Activated T-cell treated with anti-CD3 and anti-CD28 coated beads, Interleukin-2, amount 50 U/mL, for 1 hour (primary cell): ENCODE data around the gene TTC7B.

Experiments used
- DNase-seq: peaks from one replicate; pipeline ENCODE4 v3.0.0-alpha.2; 2020

TTC7B gene

DNA sequence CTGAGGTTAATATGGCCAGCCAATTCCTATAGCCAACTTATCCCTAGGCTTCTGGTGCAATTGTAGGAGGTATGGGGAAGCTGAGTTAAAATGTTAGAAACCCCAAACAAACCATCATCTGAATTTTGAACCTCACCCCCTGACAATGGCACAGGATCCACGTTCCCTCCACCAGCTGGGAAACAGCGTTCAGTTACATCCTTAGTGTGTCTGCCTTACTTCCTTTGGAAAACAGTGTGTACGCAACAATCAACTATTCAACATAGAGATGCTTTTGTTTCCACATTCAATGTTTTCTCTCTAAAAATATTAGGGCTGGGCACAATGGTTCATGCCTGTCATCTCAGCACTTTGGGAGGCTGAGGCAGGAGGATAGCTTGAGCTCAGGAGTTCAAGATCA, 203.4 kb downstream of the TTC7B start:
- no peak for DNase-seq

DNA sequence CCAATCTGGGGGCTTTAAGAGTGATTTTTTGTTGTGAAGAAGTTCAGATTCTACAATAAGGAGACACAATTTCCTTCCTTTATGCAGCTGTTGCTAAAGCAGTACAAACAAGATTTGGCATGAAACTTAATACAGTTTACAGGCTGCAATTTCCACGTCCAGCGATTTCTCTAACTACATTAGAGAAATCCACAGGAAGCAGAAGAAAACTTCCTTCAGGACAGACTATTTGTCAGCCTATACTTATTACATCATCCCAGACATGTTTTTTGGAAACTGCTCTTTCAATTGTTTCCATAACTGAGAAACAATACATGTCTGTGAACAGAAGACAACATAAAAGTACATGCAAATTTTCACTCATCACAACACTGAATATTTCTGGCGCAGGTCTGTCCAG, 204.3 kb downstream of the TTC7B start:
- DNase-seq = no peak

DNA sequence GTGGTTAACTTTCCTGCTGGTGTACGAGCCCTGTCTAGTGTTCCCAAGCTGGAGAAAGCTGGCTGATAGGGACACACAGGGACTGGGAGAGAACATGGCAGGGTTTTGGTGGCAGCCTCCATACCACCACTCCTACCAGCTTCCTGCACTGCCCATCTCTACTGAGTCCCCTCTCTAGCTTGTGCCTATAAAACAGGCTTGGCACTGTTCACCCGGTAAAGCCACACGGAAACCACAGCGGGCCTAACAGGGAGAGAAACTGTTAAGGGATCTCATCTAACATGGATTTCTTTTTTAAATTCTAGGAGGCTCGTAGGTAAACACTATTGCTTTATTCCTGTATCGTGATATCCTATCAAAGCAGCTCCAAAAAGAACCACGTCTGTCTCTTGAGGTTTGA, 204.7 kb downstream of the TTC7B start:
- no peak for DNase-seq

DNA sequence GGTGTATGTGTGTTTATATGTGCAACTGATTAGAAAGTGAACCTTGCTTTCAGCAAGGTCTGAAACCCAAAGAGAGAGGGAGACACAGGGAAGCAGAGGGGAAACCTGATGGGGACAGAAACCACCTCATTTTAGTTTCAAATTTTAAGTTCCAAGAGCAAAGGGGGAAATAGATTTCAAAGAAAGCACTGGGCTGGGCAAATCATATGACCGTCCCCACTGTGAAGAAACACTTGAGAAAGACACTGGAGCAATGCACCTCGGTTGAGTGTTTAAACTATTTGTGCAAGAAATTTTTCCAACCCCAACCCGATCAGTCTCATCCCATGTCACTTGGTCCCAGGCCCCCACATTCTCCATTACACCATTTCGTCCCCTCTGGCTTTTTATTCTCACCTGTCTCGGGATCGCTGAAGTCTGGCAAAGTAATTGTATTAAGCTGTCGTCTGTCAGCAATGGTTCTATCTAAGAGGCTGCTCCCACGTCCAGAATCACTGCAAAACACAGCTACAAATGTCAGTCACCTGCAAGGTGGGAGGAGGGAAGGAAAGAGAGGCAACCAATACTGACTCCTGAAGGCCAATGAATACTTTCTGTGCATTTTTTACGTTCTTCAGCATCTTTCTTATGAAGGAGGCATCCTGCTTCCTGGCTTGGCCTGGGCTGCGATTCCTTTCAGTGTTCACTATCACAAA, 205.7 kb downstream of the TTC7B start:
- no peak for DNase-seq

DNA sequence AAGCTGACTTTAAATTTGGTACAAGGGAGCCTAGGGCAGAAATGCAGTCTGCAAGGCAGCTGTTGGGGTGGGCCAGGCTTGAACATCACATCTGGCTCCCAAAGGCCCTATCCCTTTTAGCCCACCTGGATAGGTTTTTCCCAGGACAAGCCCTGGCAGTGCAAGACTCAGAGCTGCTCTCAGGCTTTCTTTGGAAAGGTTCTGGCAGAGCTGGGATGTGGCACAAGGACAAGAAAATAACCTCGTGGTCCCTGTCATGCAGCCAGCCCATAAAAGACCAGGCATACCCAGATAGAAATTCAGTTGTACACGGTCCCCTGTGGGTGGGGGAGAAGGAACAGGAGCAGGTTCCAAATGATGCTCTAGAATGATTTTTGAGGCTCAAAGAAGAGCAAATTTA, 206.9 kb downstream of the TTC7B start:
- DNase-seq = no peak

DNA sequence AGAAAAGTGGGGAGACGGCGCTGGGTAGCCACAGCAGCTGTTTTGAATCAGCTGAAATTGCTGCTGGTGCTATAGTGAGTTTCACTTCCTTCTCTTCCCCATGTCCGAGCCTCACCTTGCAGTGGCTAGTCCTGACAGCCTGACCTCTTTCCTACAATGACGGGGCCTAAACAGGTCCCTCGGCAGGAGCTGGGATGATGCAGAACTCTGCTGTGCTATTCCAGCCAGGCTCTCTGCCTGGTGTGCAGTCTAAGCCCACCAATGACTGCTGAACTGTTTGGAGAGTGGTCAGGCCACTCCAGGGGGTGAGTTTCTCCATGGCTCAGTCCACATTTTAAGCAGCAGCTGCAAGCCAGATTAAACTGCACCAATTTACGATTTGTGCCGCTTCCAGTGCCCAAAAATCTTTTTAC, 207.3 kb downstream of the TTC7B start:
- no peak for DNase-seq

DNA sequence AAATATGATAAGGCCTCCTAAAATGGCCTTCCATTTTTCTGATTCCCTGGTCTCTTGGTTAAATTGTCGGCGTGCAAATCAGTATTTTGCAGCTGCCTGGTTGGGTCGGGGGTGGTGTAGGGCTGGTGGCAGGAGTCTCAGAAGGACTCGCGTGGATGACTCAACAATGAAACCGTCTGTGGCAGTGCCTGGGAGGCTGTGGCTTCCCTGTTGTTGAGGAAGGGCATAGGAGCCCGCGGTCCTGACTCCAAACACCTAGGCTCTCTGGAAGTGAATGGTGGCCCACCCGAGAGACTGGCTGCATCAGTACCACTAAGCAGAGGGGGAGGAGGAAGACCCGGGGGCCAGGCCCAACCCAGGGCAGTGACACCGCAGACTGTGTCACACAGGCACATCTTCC, 207.9 kb downstream of the TTC7B start:
- no peak for DNase-seq

DNA sequence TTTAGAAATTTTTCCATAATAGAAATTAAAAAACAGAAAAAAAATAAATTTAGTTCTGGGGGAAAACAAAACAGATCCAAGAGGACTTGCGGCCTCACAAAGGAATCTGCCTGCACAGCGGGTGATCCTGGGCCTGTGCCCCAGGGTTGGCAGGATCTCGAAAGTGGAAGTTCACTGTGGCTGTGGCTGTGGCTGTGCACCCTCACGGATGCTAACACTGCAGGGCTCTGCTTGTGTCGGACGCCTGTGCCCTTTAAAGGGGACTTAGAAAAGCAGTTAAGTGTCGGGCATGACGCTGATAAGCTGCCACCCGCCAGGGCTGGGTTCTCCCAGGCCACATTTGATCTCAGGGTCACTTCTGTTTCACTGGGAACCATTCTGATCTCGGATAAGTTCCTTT, 209.1 kb downstream of the TTC7B start:
- no peak for DNase-seq

DNA sequence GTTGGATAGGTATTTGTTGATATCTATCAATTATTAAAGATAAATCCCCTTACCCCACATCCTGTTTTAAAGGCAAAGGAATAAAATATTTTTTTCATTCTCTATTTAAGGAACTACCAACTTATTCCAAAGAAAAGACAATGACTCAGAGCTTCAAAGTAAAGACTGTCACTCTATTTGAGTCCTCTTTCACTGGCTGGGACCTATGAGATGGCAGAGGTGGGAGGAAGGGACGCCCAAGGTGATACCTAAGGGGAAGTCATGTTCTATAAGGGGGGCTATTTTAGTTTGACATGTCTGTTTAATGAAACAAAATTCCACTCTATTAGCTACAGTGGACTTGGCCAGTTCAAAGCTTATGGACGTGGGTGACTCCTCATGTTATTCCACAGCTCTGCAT, 209.8 kb downstream of the TTC7B start:
- DNase-seq = no peak

DNA sequence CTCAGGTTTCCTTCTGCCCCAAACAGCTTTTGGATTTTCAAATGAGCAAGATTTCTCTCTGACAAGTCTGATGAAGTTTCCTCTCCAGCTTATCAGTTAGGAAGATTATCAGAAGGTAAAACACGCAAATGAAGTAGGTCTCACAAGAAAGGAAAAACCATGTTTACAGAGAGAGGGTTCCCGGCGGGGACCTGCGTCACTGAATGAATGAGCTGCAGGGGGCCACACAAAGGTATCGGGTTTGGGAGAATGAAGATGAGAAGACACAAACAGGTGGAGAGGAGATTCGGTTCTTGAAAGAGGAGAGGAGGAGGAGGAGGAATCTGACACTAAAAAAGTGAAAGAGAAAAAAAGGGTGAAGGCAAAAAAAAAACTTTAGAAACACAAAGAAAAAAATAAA, 210.8 kb downstream of the TTC7B start:
- no peak for DNase-seq

DNA sequence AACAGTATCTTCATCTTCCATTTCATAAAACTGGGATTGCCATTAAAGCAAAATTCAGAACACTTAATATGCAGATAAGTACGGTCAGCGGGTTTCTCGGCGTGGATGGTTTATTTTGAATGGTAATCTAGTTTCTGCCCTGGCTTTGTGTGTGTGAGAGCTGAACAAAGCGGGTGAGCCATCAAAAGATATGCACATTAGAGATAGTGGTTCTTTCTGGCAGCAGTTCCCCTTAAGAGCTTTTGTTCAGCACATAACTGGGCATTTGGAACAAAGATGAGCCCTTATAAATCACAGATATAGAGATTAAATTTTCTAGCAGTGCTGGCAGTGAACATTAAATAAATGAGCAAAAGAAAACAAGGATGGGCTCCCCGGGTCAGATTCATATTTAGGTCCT, 211.9 kb downstream of the TTC7B start:
- DNase-seq = no peak

DNA sequence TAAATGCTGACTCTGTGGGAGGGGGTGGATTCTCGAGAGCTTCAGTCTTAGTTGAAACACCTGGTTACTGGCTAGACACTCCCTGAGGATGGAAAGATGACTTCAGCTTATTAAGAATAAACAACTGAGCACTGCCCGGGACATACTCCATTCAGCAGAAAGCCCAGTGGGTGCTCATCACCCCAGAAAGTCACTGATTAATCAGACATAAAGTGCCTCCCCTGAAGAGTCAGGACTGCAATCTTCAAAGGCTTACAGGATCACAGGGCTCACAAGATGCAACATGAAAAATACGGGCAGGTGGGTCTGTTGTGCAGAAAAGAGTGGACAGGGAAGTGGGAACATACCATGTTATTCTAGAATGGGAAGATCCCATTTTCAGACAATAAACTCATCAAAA, 212.4 kb downstream of the TTC7B start:
- DNase-seq = no peak

DNA sequence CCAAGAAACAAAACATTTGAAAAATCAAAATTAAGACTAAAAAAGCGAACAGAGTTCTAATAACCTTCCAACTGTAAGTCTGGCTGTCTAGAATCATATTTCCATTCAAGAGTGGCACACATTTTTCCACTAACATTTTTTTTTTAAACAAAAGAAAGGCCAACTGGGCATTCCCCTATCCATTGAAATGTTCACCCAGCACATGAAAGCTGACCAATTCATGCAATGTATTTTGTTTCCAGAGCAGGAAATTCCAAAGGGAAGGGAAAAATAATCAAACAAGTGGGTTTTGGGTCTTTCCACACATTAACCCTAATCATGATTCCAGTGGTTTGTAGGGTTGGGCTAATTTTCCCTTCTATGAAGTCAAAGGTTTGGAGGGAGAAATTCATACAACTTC, 212.9 kb downstream of the TTC7B start:
- DNase-seq = no peak

DNA sequence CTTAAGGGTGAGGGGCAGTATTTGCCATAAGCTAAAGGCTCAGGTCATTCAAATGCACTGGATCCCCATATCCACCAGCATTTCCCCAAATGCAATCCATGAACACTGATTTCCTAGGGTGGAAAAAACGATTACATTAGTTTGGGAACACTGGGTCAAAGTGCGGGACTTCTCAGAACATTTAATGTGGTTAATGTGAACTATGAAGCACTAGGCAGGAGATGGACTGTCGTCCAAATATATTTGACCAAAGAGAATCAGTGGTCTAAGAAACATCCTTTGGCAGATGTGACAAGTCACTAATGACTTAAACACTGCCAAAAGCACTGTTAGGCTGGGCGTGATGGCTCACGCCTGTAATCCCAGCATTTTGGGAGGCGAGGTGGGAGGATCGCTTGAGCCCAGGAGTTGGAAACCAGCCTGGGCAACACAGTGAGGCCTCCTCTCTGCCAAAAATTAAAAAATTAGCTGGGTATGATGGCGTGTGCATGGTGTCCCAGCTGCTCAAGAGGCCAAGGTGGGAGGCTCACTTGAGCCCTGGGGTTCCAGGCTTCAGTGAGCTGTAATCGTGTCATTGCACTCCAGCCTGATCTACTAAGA, 214.0 kb downstream of the TTC7B start:
- DNase-seq = no peak

DNA sequence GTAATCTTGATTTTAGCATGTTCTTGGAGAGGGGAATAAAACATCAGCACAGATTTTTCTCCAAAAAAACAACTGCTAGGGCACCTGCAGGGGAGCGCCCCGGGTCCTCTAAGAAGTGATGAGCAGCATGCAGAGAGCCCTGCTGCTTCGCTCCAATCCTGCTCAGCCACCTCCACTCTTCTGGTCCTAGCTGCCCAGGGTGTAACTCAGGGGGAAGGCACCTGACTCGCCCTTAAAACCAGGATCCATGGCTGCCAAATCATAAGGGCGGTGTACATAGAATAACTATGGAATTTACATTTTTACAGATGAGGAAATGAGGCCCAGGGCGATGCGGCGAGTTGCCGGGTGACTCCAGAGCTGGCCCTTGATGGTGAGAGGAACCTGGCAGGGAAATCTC, 214.7 kb downstream of the TTC7B start:
- DNase-seq = no peak

DNA sequence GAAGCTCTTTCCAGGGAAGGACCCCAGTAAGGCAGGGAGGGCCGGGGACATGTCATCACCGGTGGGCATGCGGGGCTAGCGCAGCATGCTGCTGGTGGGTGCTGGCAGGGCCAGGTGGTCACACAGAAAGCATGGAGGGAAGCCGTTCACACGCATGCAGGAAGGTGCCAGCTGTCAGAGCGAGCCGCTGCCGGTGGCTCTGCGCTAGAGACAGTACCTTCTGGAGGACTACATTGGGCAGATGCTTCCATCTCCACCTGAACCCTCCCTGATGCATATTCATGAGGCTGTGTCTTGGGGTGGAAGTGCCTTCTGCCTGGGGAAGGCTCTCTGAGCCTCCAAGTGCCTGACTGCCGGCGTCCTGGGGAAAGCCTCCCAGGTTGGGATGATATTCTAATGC, 215.6 kb downstream of the TTC7B start:
- no peak for DNase-seq

DNA sequence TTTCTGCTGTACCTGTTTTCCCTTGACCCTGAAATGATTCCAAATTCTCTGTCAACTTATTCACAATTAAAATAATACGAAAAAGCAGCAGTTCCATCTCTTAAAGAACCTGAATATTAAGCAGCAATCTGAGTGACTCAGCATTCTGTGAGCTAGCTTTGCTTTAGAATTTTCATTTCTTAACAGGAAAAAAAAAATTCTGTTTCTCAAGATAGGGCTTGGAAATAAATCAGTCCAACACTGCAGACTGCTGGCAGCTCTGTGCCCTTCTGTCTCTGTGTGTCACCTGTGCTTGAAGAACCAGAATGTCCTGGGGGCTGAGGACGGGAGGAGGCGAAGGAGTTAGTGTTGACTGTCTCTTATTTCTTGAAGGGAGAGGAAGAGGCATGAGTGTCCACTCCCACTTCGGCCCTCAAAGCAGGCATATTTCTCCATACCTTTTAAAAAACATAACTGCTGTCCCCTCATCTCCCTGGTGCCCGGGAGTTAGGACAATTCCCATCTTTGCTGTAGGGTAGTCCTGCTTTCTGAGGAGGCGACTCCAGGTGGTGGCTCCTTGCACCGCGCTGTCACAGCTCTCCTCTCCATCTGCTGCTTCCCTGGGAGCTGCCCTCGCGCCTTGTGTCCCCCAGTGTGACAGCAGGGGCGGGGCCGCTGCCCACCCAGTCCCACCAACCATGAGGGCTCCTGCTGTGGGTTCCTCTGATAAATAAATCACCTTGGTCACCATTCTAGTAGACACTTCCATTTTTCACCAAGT, 216.3 kb downstream of the TTC7B start:
- DNase-seq = no peak

DNA sequence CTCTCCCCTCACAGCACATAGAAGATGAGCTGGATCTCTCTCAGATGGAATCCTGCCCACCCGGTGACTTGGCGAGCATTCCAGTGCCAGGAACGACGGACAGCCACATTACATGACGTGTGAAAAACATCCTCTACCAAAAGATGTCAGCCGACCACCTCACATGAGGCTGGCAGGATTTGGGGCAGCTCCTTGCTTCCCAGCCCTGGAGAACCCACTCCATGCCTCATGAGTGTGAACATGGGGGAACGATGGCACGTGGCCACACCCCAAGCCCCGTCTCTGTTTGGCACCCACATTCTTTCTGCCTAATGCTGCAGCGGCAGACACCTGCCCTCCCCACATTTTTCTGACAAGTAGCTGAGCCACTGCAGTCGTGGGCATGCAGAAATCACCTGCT, 216.9 kb downstream of the TTC7B start:
- DNase-seq = no peak

DNA sequence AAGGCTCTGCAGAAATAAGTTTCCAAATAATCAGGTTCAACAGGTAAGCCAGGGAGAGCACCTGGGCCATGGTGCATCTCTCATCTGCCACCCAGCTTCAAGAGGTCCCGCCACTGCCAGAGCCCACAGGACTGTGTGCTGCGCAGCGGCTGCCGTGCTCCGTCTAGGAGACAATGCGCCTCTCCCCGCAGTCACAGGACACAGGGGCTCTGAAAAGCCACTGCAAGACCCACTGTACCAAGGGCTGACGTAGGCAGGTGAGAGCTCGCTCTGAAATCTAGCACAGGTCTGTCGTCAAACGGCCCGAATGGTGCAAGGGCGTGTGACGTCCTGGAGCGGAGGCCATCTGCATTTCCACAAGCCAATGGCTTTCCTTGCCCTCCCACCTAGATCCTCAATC, 218.3 kb downstream of the TTC7B start:
- no peak for DNase-seq

DNA sequence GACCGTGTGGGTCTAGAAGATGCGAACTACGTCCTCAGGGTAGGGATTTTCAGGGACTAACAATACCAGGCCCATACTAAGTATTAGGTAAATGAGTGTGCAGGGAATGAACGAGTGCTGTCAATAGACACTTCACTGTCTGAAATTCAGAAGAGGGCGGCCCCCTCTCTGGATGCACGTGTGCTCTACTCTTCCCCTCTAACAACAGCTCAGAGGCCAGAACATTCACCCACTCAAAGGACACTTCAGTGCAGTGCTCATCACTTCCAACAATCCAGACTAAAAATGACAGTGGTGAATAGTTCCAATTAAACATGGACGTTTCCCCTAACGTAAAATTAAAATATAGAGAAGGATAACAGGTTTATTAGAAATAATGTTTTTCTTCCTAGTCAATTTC, 219.5 kb downstream of the TTC7B start:
- DNase-seq = no peak

DNA sequence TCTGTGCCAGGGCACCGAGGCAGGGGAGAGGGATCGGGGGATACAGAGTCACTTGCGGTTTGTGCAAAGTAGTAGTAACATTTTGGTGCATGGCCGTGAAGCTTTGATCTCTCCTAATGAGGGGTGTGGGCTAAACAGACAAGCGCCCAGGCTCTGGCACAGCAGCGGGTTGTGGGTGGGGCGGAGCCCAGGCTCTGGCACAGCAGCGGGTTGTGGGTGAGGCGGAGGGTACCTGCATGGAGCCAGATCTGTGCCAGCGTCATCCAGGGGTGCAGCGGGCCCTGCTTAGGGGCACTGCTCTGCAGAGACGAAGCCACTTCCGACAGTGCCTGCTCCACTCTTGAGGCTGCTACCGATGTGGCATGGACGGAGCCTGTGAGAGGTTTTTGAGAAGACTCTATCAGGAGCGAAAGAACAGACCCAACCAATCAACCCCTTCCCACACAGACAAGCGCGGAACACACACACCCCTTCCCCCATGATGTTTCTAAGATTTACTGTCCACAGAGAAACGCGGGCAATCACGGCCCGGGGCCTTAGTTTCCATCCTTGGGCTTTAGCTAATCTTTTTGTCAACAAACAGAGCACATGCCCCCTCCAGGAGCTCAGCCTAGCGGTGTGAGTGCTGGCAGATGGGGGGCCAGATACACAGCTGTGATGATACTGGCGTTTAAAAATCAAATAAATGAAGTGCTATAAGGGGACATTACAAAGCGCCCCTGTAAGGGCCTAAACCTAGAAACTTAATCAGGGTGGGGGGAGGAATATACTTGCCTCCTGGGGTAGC, 222.8 kb downstream of the TTC7B start:
- no peak for DNase-seq

DNA sequence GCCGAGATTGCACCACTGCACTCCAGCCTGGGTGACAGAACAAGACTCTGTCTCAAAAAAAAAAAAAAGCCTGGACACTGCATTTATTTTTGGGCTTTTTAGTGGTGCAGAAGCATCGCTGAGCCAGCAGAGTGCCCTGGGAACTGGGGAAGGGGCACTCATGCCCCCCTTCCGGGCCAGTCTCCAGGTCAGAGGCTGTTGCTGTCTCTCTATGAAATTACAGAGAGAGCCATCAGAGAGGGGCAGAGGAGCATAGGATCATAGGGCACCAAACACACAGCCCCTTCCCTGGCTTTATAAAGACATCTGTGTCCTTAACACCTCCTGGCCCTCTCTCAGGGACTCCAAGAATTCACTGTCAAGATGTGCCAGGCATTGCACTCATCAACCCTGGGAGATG, 223.6 kb downstream of the TTC7B start:
- DNase-seq = no peak

DNA sequence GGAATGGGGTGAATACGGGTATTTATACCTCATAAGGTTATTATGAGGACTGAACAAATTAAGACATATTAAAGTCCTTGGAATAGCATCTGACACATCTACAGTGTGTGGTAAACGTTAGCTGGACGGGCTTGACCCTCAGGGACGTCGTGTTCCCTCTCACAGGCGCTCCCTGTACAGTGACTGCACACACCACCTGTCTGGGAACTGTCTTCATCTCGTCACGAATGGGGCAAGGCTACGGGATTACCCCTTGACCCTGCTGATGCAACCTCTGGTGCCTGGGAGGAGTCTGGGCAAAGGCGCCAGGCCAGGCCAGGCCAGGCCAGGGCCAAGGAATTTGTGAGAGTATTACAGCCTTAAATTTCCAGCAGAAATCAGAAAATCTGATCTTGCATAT, 228.3 kb downstream of the TTC7B start:
- DNase-seq = no peak
